ENCODE data around the gene OST4.

DNA sequence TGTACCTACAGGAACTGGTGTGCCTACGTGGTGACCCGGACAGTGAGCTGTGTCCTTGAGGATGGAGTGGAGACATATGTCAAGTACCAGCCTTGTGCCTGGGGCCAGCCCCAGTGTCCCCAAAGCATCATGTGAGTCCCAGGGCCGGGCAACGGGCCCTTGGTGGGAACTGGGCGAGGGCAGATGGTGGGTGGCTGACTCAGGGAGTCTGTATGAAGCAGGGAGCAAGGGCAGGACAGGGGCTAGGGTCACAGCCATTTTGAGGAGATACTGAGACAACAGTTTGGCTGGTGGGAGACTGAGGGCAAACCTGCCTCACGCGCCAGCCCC lies 8.7 kb upstream of the OST4 start:
- TF ChIP-seq, protein P1, sequence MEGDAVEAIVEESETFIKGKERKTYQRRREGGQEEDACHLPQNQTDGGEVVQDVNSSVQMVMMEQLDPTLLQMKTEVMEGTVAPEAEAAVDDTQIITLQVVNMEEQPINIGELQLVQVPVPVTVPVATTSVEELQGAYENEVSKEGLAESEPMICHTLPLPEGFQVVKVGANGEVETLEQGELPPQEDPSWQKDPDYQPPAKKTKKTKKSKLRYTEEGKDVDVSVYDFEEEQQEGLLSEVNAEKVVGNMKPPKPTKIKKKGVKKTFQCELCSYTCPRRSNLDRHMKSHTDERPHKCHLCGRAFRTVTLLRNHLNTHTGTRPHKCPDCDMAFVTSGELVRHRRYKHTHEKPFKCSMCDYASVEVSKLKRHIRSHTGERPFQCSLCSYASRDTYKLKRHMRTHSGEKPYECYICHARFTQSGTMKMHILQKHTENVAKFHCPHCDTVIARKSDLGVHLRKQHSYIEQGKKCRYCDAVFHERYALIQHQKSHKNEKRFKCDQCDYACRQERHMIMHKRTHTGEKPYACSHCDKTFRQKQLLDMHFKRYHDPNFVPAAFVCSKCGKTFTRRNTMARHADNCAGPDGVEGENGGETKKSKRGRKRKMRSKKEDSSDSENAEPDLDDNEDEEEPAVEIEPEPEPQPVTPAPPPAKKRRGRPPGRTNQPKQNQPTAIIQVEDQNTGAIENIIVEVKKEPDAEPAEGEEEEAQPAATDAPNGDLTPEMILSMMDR (IDR thresholded peaks at IDR 0.05), result no peak
- TF ChIP-seq POLR2A (IDR thresholded peaks at IDR 0.05) (no peak), EP300 (IDR thresholded peaks at IDR 0.05) (no peak)
